OCI-LY1 (cell line): Measurements from ENCODE around the gene PPP1CA.

Source experiments
- H2AFZ ChIP-seq: fragments of 200-600 bp; sonication (generic), shearing (Covaris generic); 2 replicates; pipeline ENCODE4 v1.6.0; 2014; ENCODE audit warnings: antibody characterized with exemption, mild to moderate bottlenecking, low read length
- H3F3A ChIP-seq: fragments of 200-600 bp; sonication (generic), shearing (Covaris generic); 2 replicates; pipeline ENCODE4 v1.6.0; 2014; ENCODE audit warnings: mild to moderate bottlenecking, antibody characterized with exemption, low read length, moderate library complexity; ENCODE audit not compliant: insufficient read depth
- H3K27ac ChIP-seq: fragments of 200-600 bp; sonication (generic); 2 replicates; pipeline ENCODE4 v1.5.1; 2014; ENCODE audit warnings: low read length, mixed run types, mild to moderate bottlenecking, low read depth; ENCODE audit not compliant: poor library complexity, severe bottlenecking
- H3K27me3 ChIP-seq: fragments of 200-600 bp; sonication (generic); 2 replicates; pipeline ENCODE4 v1.6.0; 2014; ENCODE audit warnings: antibody characterized with exemption, mild to moderate bottlenecking, low read length, moderate library complexity; ENCODE audit not compliant: insufficient read depth
- H3K36me3 ChIP-seq: fragments of 200-600 bp; sonication (generic); 2 replicates; pipeline ENCODE4 v1.6.1; 2014; ENCODE audit warnings: mild to moderate bottlenecking, antibody characterized with exemption, low read length, moderate library complexity, mixed read lengths; ENCODE audit not compliant: insufficient read depth
- H3K4me1 ChIP-seq: fragments of 200-600 bp; sonication (generic); 2 replicates; pipeline ENCODE4 v1.5.1; 2014; ENCODE audit warnings: mild to moderate bottlenecking, low read length, moderate library complexity; ENCODE audit not compliant: insufficient read depth, severe bottlenecking
- H3K4me2 ChIP-seq: fragments of 200-600 bp; sonication (generic), shearing (Covaris generic); 2 replicates; pipeline ENCODE4 v1.6.1; 2014; ENCODE audit warnings: low read length
- H3K4me3 ChIP-seq: fragments of 200-600 bp; sonication (generic); 2 replicates; pipeline ENCODE4 v1.5.1; 2014; ENCODE audit warnings: low read length, low read depth, mild to moderate bottlenecking, mixed read lengths; ENCODE audit not compliant: poor library complexity, severe bottlenecking
- H3K79me2 ChIP-seq: fragments of 200-600 bp; shearing (Covaris generic); 2 replicates; pipeline ENCODE4 v1.6.1; 2016; ENCODE audit warnings: mixed run types, low read length, mixed read lengths; ENCODE audit not compliant: insufficient read depth
- H3K9ac ChIP-seq: fragments of 200-600 bp; sonication (generic), shearing (Covaris generic); 2 replicates; pipeline ENCODE4 v1.6.1; 2014; ENCODE audit warnings: mild to moderate bottlenecking, low read length, mixed read lengths
- H3K9me2 ChIP-seq: fragments of 200-600 bp; sonication (generic), shearing (Covaris generic); 2 replicates; pipeline ENCODE4 v1.6.1; 2014; ENCODE audit warnings: low read depth, mild to moderate bottlenecking, low read length, mixed read lengths
- H3K9me3 ChIP-seq: fragments of 200-600 bp; shearing (Covaris generic); 2 replicates; pipeline ENCODE4 v1.6.1; 2014; ENCODE audit warnings: low read length, mixed read lengths
- H4K20me1 ChIP-seq: fragments of 200-600 bp; sonication (generic), shearing (Covaris generic); 2 replicates; pipeline ENCODE4 v1.6.0; 2016; ENCODE audit warnings: mild to moderate bottlenecking, low read length; ENCODE audit not compliant: insufficient read depth
- EZH2 ChIP-seq: fragments of 200-600 bp; sonication (generic), shearing (Covaris generic); IDR thresholded peaks from 2 replicates; pipeline ENCODE4 v1.8.0; 2017; ENCODE audit warnings: borderline replicate concordance, mixed run types, mild to moderate bottlenecking, antibody characterized with exemption, low read length, moderate library complexity, mixed read lengths
- TF ChIP-seq, protein P1 (sequence below): fragments of 200-600 bp; sonication (generic), shearing (Covaris generic); IDR thresholded peaks from 2 replicates; pipeline ENCODE4 v1.5.1; 2017; ENCODE audit warnings: mild to moderate bottlenecking, antibody characterized with exemption, low read length, moderate library complexity, mixed read lengths

Gene PPP1CA

DNA sequence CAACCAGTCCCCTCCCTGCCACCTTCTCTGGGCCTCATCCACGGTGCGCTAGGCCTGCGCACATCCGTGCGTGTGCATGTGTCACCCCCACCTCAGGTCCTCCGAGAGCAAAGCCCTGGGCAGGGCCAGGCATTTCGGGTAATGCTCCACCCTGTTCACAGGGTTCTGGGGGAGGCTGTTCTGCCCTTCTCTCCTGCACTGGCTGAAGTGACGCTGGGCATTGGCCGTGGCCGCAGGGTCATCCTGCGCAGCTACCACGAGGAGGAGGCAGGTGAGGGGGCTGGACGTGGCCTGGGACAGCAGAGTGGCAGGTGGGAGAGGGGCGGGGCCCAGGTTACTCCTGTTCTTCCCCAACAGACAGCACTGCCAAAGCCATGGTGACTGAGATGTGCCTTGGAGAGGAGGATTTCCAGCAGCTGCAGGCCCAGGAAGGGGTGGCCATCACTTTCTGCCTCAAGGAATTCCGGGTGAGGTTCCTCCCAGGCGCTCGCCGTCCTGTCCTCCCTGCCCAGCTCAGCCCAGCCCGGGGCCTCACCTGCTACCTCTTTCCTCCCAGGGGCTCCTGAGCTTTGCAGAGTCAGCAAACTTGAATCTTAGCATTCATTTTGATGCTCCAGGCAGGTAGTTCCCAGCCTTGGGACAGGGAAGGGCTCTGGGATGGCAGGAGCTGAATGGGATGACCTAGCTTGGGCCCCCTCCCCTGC is 6.0 kb downstream of the PPP1CA start:
- H3K27ac ChIP-seq: no peak overlapping the region
- no peaks in the 10 kb centered on the region for H3K9me3 ChIP-seq
- no peak overlapping the region for H3K4me2 ChIP-seq
- no peaks in the 10 kb centered on the region; the same call in 1 of the 2 replicates for H3F3A ChIP-seq
- no peaks in the 10 kb centered on the region for H4K20me1 ChIP-seq
- 0 out of 2 replicates have a peak, but pooled peaks cover 3% of the 10 kb centered on the region for H3K79me2 ChIP-seq
- H3K4me3 ChIP-seq: no peak overlapping the region
- H2AFZ ChIP-seq: no peak overlapping the region
- TF ChIP-seq, protein P1, sequence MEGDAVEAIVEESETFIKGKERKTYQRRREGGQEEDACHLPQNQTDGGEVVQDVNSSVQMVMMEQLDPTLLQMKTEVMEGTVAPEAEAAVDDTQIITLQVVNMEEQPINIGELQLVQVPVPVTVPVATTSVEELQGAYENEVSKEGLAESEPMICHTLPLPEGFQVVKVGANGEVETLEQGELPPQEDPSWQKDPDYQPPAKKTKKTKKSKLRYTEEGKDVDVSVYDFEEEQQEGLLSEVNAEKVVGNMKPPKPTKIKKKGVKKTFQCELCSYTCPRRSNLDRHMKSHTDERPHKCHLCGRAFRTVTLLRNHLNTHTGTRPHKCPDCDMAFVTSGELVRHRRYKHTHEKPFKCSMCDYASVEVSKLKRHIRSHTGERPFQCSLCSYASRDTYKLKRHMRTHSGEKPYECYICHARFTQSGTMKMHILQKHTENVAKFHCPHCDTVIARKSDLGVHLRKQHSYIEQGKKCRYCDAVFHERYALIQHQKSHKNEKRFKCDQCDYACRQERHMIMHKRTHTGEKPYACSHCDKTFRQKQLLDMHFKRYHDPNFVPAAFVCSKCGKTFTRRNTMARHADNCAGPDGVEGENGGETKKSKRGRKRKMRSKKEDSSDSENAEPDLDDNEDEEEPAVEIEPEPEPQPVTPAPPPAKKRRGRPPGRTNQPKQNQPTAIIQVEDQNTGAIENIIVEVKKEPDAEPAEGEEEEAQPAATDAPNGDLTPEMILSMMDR: no peak
- TF ChIP-seq EZH2: no peak
- peaks cover 59% of the 10 kb centered on the region for H3K36me3 ChIP-seq
- no peaks in the 10 kb centered on the region for H3K27me3 ChIP-seq
- H3K4me1 ChIP-seq: peaks cover 59% of the 10 kb centered on the region
- H3K9me2 ChIP-seq: no peaks in the 10 kb centered on the region
- H3K9ac ChIP-seq: no peak overlapping the region

- Histone ChIP-seq H3K9ac (no peak overlapping the region), H3K4me1 (peaks cover 44% of the 10 kb centered on the region), H3K4me3 (no peak overlapping the region), H3K79me2 (no peaks in the 10 kb centered on the region), H3K27ac (no peak overlapping the region), H3K9me2 (no peaks in the 10 kb centered on the region), H2AFZ (no peak overlapping the region), H4K20me1 (no peaks in the 10 kb centered on the region), H3F3A (no peaks in the 10 kb centered on the region), H3K4me2 (no peak overlapping the region), H3K36me3 (peaks cover 52% of the 10 kb centered on the region), H3K27me3 (no peaks in the 10 kb centered on the region), H3K9me3 (no peaks in the 10 kb centered on the region)
- no peak for TF ChIP-seq EZH2
- TF ChIP-seq, protein P1: no peak
Observed at GRCh38 chr11:67393990-67394389, 7.7 kb downstream of the PPP1CA start.

- H3K79me2 ChIP-seq: no peaks in the 10 kb centered on the region
- H3K9ac ChIP-seq: no peak overlapping the region
- no peaks in the 10 kb centered on the region for H3K27me3 ChIP-seq
- peaks cover 39% of the 10 kb centered on the region for H3K4me1 ChIP-seq
- H3K27ac ChIP-seq: no peak overlapping the region
- no peak overlapping the region for H2AFZ ChIP-seq
- no peaks in the 10 kb centered on the region for H3K9me2 ChIP-seq
- peaks cover 46% of the 10 kb centered on the region for H3K36me3 ChIP-seq
- no peak overlapping the region for H3K4me3 ChIP-seq
- no peak overlapping the region for H3K4me2 ChIP-seq
- H4K20me1 ChIP-seq: no peaks in the 10 kb centered on the region
- no peaks in the 10 kb centered on the region for H3K9me3 ChIP-seq
- TF ChIP-seq, protein P1: no peak
- no peak for TF ChIP-seq EZH2
- no peaks in the 10 kb centered on the region for H3F3A ChIP-seq
Observed at GRCh38 chr11:67393437-67393836, 8.2 kb downstream of the PPP1CA start.
